Epithelial cell of esophagus (primary cell): ENCODE data around the gene TRAF2.
A peak's percentile ranks its signal among the peaks of the same experiment; 100 is the strongest.

Experiments
- DNase-seq: peaks from one replicate; pipeline ENCODE4 v3.0.0; 2010; ENCODE audit warnings: low read depth
- H3K4me3 ChIP-seq: 2 replicates; pipeline ENCODE4 v1.5.1; 2011; ENCODE audit warnings: mild to moderate bottlenecking, low read length, control low read depth
- TF ChIP-seq, protein P1 (sequence below): IDR thresholded peaks from 2 replicates; pipeline ENCODE4 v1.5.1; 2011; ENCODE audit warnings: low read depth, mild to moderate bottlenecking, low read length, control low read depth, inconsistent platforms; ENCODE audit not compliant: insufficient read depth; ENCODE audit errors: missing control alignments

Gene TRAF2

DNA sequence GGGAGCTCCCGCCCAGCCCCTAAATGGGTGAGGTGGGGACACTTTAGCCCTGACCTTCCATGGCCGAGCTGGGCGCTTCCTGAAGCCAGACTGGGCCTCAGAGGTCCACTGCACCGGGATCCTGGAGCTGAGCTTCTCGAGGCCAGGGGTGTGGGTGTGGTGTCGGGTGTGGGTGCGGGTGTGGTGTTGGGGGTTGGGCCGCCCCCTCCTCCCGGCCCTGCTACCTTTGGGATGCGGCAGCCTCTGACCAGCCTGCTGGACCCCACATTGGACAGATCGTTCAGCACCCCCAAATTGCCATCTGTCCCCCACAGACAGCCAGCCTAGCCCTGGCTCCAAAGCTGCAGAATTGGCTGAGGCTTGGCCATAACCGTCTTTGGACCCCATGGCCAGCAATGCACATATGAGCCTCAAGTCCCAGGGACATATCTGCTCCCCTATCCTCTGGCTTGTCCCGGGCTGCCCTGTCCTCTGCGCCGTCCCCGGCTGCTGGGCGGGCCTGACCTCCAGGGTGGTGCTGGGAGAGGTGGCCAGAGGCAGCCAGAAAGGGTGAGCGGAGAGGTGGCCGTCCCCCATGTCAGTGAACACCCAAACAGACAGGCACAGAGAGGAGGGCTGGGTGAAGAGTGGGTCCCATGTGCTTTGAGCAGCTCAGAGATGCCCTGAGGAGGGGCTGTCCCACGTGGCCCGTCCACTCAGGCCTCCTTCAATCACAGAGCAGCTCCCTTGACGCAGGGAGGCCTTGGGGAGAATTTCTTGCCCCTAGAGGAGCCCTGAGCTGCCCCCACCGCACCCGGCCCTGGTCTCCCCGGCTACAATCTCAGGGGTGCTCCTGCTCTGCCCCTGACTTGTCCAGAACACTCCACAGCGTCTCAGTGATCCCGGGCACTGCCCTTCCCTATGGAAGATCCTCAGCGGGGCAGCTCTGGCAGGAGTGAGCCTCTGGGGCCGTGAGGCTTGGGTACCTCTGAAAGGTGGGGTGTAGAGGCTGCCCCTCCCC is 87.6 kb downstream of the TRAF2 start:
- no peak for DNase-seq
- TF ChIP-seq, protein P1, sequence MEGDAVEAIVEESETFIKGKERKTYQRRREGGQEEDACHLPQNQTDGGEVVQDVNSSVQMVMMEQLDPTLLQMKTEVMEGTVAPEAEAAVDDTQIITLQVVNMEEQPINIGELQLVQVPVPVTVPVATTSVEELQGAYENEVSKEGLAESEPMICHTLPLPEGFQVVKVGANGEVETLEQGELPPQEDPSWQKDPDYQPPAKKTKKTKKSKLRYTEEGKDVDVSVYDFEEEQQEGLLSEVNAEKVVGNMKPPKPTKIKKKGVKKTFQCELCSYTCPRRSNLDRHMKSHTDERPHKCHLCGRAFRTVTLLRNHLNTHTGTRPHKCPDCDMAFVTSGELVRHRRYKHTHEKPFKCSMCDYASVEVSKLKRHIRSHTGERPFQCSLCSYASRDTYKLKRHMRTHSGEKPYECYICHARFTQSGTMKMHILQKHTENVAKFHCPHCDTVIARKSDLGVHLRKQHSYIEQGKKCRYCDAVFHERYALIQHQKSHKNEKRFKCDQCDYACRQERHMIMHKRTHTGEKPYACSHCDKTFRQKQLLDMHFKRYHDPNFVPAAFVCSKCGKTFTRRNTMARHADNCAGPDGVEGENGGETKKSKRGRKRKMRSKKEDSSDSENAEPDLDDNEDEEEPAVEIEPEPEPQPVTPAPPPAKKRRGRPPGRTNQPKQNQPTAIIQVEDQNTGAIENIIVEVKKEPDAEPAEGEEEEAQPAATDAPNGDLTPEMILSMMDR = no peak
- no peak overlapping the region for H3K4me3 ChIP-seq

DNA sequence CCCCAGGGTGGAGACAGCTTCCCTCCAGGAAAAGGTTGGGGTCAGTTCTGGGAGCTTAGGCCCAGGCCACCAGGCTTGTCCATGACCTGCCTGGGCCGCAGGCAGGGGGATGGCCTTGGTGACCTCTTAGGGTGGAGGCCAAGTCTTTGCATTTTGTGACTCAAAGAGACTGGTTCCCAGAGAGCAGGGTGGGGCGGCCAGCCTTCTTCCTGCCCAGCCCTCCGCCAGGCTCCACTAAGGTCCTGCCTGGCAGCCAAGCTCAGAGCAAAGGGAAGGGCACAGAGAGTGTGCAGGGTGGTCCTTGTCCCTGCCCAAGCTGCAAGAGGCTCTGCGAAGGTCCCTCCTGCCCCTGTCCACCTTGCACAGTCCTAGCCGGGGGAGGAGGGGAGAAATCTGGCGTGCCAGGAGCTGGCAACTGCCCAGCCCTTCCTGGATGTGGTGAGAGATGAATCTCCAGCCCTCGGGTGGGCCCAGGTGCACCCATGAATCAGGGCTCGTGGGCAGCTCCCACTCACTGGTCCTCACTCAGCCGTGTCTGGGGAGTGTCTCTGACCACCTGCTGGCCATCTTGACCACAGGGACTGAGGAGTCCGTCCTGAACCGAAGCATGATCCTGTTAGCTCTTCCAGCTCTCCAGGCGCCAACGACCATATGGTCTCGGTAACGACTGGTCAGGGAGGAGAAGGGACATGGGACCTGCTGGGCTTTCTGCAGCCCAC is 88.7 kb downstream of the TRAF2 start:
- peak; percentile 27 for DNase-seq
- TF ChIP-seq, protein P1 = no peak
- H3K4me3 ChIP-seq = no peak overlapping the region

DNA sequence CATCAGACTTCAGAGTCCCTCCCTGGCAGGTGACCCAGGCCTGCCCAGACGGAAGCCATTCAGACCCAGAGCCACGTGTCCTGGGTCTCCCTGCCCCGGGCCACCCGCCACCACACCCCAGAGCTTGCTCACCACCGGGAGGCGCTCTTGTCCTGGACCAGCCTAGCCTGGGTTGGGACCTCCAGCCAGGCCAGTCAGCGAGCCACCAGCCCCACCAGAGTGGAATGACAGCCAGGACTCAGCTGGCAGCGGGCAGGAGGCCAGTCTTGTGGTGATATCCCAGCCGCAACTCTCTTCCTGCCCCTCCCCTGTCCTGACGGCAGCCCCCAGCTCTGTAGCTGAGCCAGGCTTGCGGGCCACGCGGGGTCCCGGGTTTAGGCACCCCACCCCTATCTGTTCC is 89.3 kb downstream of the TRAF2 start:
- H3K4me3 ChIP-seq = no peak overlapping the region
- TF ChIP-seq, protein P1 = no peak
- no peak for DNase-seq
